NOMO-1 (cell line): Measurements from ENCODE around the gene TSSK3.
"Not testable (repeated sequence)": the region's sequence is repeated elsewhere in the genome, so short reads cannot be mapped to it uniquely, and the experiment has no call there.

Source experiments
- DNase-seq, 2 experiments: peaks; one replicate each; lab custom pipeline; 2025; ENCODE audit not compliant: unreplicated experiment in 2 of 2; lab: John Stamatoyannopoulos, UW

The TSSK3 gene

GRCh38 chr1:32337855-32338636, 24.3 kb upstream of the TSSK3 start:
- peak; percentile 50 to 62 for DNase-seq

DNA sequence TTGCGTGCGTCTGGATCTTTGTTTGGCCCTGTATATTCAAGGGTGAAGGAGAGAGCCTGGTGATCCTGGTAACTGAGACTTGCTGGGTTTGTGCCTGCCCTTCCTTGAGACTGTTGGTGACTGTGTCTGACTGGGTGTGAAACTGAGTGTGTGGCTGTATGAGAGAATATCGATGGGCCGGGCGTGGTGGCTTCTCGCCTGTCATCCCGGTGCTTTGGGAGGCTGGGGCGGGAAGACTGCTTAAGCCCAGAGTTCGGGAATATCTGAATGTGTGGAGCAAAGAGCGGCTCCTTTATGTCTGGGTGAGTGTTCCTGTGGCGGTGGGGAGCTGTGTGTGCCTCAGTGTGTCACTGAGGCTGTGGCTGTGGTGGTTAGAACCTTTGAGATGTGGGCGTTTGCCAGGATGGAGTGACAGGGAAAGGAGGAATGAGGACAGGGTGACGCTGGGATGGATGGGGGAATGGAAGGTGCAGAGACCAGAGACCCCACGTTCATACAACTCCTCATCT, 23.6 kb upstream of the TSSK3 start:
- no peak for DNase-seq

DNA sequence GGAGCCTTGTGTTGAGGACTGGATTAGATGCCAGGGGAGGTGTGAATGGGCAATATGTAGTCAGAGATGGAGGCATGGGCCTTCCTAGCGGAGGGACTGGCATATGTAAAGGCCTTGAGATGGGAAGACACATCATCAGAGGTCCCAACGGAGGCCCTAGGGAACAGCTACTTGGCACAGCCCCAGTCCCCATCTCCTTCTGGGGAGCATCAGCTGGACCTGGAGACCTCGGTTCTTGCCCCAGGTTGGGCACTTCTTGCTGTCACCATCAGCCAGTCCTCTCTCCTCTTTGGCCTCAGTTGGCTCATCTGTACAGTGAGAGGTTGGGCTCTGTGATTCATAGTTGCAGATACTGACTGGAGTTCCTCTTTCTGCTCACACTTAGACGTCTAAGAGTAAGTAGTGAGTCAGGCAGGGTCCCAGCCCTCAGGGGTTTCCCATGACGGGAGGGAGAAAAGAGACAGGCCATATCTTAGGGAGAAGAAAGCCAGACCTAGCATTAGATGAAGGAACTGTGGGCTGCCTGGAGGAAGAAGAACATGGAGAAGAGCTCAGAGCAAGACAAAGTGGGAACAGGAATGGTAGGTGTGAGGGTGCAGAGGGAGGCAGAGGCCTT, 22.9 kb upstream of the TSSK3 start:
- DNase-seq: peak; percentile 34 to 85

GRCh38 chr1:32341186-32341757, 21.1 kb upstream of the TSSK3 start:
- no peak for DNase-seq

DNA sequence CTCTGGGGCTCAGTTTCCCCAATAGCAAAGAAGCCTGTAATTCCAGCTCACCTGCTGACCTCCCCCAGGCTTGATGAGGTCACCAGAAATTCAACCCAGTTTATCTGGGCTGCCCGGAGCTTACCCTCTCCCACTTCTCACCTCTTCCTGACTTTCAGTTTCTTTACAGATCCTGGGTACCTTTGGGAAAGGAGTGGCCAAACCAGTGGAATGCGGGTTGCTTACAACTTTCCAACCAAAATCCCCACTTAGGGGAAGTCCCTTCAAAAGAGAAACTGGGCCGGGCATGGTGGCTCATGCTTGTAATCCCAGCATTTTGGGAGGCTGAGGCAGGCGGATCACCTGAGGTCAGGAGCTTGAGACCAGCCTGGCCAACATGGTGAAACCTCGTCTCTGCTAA, 20.4 kb upstream of the TSSK3 start:
- DNase-seq: no peak

- no peak for DNase-seq
These were observed 19.6 kb upstream of the TSSK3 start for GRCh38 chr1:32342704-32343103.

DNA sequence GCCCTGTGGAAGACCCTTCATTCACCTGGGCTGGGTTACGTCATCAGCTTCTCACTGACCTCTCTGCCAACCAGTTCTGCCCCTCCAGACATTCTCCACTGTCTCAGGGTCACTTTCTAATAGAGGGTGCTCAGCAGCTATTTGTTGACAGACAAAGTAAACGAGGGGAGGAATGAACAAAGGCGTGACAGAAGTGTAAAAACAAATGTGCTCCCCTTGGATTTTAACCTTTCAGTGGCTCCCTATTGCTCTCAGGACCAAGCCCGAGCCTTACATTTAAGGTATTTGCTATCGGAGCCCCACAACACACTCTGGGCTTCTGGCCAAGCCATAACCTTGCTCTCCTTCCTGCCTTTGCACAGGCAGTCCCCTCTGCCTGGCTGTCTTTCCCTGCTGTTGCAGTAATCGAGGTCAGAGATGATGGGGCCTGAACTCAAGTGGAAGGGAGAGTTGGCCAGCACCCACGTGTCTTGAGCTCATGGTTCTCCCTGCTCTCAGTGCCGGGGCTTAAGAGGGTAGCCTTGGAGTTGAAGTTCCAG, 17.0 kb upstream of the TSSK3 start:
- no peak for DNase-seq

DNA sequence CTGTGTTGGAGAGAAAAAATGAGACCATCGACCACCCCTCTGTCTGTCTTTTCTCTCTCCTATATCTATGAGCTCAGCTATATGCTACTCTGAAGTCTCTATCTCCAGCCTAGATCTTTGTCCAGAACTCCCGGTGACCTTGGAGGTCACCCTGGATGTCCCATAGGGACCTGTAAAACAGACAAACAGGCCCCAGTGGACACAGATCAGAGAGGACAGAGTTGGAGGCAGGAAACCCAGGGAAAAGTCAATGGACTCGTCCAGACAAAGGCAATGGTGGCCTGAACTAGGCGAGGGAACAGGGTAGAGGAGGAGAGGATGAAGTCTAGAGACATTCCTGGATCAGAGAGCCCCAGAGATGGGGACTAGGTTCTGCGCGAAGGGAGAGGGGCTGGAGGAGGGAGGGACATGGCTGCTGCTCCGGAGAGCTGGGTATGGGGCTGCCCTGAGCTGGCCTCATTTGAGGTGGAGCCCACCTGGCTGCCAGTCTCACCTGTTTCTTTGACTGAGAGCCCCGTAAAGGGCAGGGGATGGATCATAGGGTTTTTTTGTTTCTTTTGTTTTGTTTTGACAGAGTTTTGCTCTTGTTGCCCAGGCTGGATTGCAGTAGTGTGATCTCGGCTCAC, 15.7 kb upstream of the TSSK3 start:
- DNase-seq: no peak

GRCh38 chr1:32349211-32349708, 13.1 kb upstream of the TSSK3 start:
- peak in 1 of 2 experiments; percentile 4 for DNase-seq

- DNase-seq: peak; percentile 72 to 79
These were observed 11.4 kb upstream of the TSSK3 start for GRCh38 chr1:32350785-32351398.

- DNase-seq: peak; percentile 85 to 88
These were observed 10.7 kb upstream of the TSSK3 start for GRCh38 chr1:32351399-32352238.

DNA sequence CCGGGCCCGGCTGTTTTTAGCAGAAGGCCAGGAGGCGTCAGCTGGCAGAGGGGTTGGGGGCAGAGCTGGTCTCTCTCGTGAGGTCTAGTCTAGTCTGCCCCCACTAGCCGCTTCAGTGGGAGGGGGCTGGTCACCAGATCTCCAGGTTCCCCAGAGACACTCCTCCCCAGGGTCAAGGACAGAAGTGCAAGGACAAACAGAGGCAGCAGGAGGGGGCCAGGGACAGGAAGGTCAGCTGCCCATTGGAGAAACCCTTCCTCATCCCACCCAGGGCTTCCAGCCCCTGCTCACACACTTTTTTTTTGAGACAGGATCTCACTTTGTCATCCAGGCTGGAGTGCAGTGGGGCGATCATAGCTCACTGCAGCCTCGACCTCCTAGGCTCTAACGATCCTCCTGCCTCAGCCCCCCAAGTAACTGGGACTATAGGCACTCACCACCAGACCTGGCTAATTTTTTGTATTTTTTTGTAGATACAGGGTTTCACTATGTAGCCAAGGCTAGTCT, 10.0 kb upstream of the TSSK3 start:
- DNase-seq: no peak

GRCh38 chr1:32352831-32353383, 9.4 kb upstream of the TSSK3 start:
- DNase-seq: no peak

DNA sequence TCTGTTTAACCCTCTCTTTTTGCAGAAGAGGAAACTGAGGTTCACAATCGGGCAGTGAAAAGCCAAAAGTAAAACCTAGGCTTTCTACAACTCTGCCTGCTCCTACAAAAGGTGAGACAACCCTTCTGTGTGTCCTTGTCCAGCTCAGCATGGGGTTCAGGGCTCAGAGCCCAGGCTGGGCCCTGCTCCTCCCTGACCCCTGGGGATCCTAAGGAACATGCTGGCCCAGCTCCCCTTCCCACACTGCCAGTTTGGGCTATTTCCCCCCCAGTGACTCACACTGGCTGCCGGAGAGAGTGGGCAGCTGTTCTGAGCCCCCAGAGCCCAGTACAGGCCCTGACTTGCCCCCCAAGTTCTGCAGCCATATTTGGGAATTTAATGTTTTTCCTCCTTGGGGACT, 8.9 kb upstream of the TSSK3 start:
- no peak for DNase-seq

DNA sequence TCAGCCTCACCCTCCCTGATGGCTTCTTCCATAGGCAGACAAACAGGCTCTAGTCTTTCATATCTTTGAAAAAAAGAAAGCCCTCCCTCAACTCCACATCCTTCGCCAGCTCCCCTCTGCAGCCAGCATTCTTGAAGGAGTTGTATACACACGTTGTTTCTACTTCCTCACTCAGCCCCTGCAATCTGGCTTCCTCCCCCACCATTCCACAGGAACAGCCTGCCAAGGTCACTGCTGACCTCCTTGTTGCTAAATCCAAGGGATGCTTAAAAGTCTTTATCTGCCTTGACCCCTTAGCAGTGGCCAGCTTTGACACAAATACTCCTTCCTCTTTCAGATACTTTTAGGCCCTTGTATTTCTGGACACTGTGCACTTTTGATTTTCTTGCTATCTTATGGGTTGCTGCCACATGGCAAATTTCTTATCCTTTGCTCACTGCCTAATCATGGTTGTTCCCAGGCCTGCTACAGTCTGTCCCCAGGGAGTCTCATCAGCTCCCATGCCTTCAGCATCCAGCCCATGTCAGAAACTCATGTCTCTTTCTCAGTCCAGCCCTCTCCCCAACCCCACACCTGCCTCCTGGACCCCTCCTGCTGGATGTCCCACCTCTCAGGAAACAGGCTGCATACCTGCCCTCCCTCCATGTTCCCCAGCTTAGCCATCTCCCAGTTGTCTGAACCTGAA, 8.3 kb upstream of the TSSK3 start:
- no peak for DNase-seq

GRCh38 chr1:32355778-32356177, 6.6 kb upstream of the TSSK3 start:
- not testable (repeated sequence) for DNase-seq

DNA sequence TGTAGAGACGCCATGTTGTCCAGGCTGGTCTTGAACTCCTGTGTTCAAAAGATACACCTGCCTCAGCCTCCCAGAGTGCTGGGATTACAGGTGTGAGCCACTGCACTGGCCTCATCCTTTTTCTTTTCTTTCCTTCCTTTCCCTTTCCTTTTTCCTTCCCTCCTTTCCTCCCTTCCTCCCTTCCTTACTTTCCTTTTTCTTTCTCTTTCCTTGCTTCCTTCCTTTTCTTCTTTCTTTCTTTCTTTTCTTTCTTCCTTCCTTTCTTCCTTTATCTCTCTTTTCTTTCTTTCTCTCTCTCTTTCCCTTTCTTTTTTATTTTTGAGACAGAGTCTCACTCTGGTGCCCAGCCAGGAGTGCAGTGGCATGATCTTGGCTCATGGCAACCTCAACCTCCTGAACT, 5.9 kb upstream of the TSSK3 start:
- DNase-seq: no peak

GRCh38 chr1:32357614-32358013, 4.7 kb upstream of the TSSK3 start:
- DNase-seq: no peak

DNA sequence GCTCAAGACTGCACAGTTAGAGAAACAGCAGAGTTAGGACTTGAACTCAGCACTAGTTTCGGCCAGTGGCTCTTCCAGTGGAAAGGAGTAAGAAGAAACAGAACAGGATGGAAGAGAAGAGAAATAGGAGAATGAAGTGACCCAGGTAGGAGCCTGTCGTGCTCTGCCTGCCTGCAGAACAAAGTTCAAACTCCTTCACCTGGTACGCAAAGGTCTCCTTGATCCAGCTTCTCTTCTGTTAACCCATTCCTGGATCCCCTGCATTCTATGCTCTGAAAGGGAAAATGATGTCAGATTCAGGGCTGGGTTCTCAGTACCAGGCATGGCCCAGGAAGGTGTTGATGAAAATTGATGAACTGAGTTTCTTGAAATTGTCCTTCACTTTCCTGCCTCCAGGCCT, 3.9 kb upstream of the TSSK3 start:
- DNase-seq: no peak
